ENCODE results near the gene ERN1. TPM values are rescaled to one million over a fixed set of nuclear protein-coding genes. Genes with fewer than 3 reads are reported as not detected.
A peak's percentile ranks its signal among the peaks of the same experiment; 100 is the strongest.
"Not testable (repeated sequence)": the region's sequence is repeated elsewhere in the genome, so short reads cannot be mapped to it uniquely, and the experiment has no call there.

Gene ERN1
- polyA plus RNA-seq, 3 donors: 11.0 to 27.5 (median 13.7) TPM

DNA sequence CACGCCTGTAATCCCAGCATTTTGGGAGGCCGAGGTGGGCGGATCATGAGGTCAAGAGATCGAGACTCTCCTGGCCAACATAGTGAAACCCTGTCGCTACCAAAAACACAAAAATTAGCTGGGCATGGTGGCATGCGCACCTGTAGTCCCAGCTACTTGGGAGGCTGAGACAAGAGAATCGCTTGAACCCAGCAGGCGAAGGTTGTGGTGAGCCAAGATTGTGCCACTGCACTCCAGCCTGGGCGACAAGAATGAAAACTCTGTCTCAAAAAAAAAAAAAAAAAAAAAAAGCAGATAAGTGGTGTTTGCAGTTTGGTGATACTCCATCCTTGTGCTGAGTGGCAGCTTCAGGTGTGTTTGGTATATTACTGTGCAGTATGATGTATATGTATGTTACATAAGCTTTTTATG is 110.4 kb downstream of the ERN1 start:
- H3K27me3 ChIP-seq (ENCODE audit: control insufficient read depth in 2 of 2, insufficient read depth in 2 of 2, low read length in 2 of 2); DNase-seq; intact Hi-C loops (cut with micrococcal nuclease); H3K36me3 Mint-ChIP-seq; H4K20me1 ChIP-seq (ENCODE audit: insufficient read depth, low read length); H3K9me3 ChIP-seq (replicated peaks in 1 of 2; ENCODE audit: control insufficient read depth in 1 of 2, insufficient read depth in 1 of 2, low read length in 2 of 2); H3K9me3 Mint-ChIP-seq; H2AFZ ChIP-seq (ENCODE audit: insufficient read depth, low read depth, low read length, poor library complexity, severe bottlenecking); H3K36me3 ChIP-seq (replicated peaks in 1 of 2; ENCODE audit: control insufficient read depth in 1 of 2, insufficient read depth in 2 of 2, low read length in 2 of 2); H3K27me3 Mint-ChIP-seq (ENCODE audit: low read depth in 3 of 3): not testable (repeated sequence)
- peaks cover 61% of the 10 kb centered on the region for H3K4me1 Mint-ChIP-seq
- peak overlapping the region; percentile 83 for H3K4me2 ChIP-seq (replicated peaks; ENCODE audit: extremely low read depth, low read length, poor library complexity, severe bottlenecking)
- peak overlapping the region; percentile 71 to 83 (median 74) for H3K4me3 ChIP-seq (replicated peaks in 1 of 3; ENCODE audit: low read depth in 2 of 3, low read length in 3 of 3)
- H3K9ac ChIP-seq (ENCODE audit: insufficient read depth, low read length, poor library complexity, severe bottlenecking): peak overlapping the region; percentile 88
- peak overlapping the region; percentile 98 to 100 (median 99) for H3K27ac Mint-ChIP-seq
- peaks cover 58% of the 10 kb centered on the region for H3K79me2 ChIP-seq (ENCODE audit: insufficient read depth, low read length)
- peak overlapping the region; percentile 92 to 99 for H3K4me3 Mint-ChIP-seq
- TF ChIP-seq, protein P1, sequence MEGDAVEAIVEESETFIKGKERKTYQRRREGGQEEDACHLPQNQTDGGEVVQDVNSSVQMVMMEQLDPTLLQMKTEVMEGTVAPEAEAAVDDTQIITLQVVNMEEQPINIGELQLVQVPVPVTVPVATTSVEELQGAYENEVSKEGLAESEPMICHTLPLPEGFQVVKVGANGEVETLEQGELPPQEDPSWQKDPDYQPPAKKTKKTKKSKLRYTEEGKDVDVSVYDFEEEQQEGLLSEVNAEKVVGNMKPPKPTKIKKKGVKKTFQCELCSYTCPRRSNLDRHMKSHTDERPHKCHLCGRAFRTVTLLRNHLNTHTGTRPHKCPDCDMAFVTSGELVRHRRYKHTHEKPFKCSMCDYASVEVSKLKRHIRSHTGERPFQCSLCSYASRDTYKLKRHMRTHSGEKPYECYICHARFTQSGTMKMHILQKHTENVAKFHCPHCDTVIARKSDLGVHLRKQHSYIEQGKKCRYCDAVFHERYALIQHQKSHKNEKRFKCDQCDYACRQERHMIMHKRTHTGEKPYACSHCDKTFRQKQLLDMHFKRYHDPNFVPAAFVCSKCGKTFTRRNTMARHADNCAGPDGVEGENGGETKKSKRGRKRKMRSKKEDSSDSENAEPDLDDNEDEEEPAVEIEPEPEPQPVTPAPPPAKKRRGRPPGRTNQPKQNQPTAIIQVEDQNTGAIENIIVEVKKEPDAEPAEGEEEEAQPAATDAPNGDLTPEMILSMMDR (IDR thresholded peaks at IDR 0.05): peak; percentile 6
- H3K4me1 ChIP-seq (ENCODE audit: control insufficient read depth in 1 of 2, insufficient read depth in 2 of 2, low read length in 2 of 2): peaks cover 51 to 66% of the 10 kb centered on the region in 2 donors
- peak overlapping the region; percentile 97 to 100 for H3K27ac ChIP-seq (ENCODE audit: low read depth in 1 of 2, low read length in 2 of 2)
- 68% methylated on average over 8 of the region's 9 CpGs for WGBS (ENCODE audit: insufficient coverage)

DNA sequence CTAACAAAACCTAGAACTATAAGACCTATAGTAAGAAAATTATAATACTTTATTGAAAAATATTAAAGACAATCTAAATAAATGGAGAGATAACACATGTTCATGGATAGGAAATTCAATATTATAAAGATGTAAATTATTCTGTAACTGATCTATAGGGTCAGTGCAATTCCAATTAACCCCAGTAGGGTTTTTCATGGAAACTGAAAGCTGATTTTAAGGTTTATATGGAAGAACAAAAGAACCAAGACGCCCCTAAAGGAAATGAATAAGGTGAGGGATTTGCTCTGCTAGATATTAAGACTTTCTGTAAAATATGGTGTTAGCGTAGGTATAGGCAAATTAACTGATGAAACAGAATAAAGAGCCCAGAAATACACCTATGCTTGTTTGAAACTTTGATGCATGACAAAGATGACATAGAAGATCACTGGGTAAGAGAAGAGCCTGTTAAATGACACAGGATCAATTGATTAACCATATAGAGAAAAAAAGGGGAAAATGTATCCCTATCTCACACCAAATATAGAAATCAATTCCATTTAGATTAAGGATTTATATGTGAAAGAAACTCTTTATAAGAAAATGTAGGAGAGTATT is 112.5 kb downstream of the ERN1 start:
- Histone ChIP-seq H3K27ac (ENCODE audit: low read depth in 1 of 2, low read length in 2 of 2) (no peak overlapping the region), H3K4me2 (replicated peaks; ENCODE audit: extremely low read depth, low read length, poor library complexity, severe bottlenecking) (peak overlapping the region; percentile 83)
- intact Hi-C loops (cut with micrococcal nuclease): loop anchor here in 1 of 2 donors (1.0 kb wide), 1 partner anchor 8 kb away; no protein-coding TSS in a partner anchor

More for the DNA sequence above, 112.5 kb downstream of the ERN1 start:
- Mint-ChIP-seq H3K27ac (peak overlapping the region in 4 of 7 donors; percentile 74 to 100 (median 88)), H3K4me3 (peak overlapping the region in 1 of 2 donors; percentile 42), H3K4me1 (peaks cover 62% of the 10 kb centered on the region), H3K27me3 (ENCODE audit: low read depth in 3 of 3) (peaks cover 0 to 2% (median 0%) of the 10 kb centered on the region in 3 donors), H3K9me3 (peaks cover 0 to 2% (median 0%) of the 10 kb centered on the region in 7 donors), H3K36me3 (no peaks in the 10 kb centered on the region)
- DNase-seq: no peak
- peaks cover 79% of the 10 kb centered on the region for H3K79me2 ChIP-seq (ENCODE audit: insufficient read depth, low read length)
- no peaks in the 10 kb centered on the region for H4K20me1 ChIP-seq (ENCODE audit: insufficient read depth, low read length)
- no peak overlapping the region for H2AFZ ChIP-seq (ENCODE audit: insufficient read depth, low read depth, low read length, poor library complexity, severe bottlenecking)
- WGBS (ENCODE audit: insufficient coverage): 70% methylated on average over 2 of the region's 2 CpGs
- H3K27me3 ChIP-seq (ENCODE audit: control insufficient read depth in 2 of 2, insufficient read depth in 2 of 2, low read length in 2 of 2): no peaks in the 10 kb centered on the region
- no peak overlapping the region for H3K9ac ChIP-seq (ENCODE audit: insufficient read depth, low read length, poor library complexity, severe bottlenecking)
- H3K4me3 ChIP-seq (replicated peaks in 1 of 3; ENCODE audit: low read depth in 2 of 3, low read length in 3 of 3): peak overlapping the region in 1 of 3 experiments; percentile 83
- H3K36me3 ChIP-seq (replicated peaks in 1 of 2; ENCODE audit: control insufficient read depth in 1 of 2, insufficient read depth in 2 of 2, low read length in 2 of 2): no peaks in the 10 kb centered on the region
- H3K4me1 ChIP-seq (ENCODE audit: control insufficient read depth in 1 of 2, insufficient read depth in 2 of 2, low read length in 2 of 2): peaks cover 55 to 74% of the 10 kb centered on the region in 2 donors
- TF ChIP-seq, protein P1 (IDR thresholded peaks at IDR 0.05): peak; percentile 72
- H3K9me3 ChIP-seq (replicated peaks in 1 of 2; ENCODE audit: control insufficient read depth in 1 of 2, insufficient read depth in 1 of 2, low read length in 2 of 2): no peaks in the 10 kb centered on the region
